ENCODE measurements around the gene ATRNL1. TPM values are rescaled to one million over a fixed set of nuclear protein-coding genes. Genes with fewer than 3 reads are reported as not detected.

The ATRNL1 gene
- polyA plus RNA-seq, 1 donor from 2014 or later, result 47.8 TPM

GRCh38 chr10:115566867-115567266 is 473.7 kb downstream of the ATRNL1 start:
- no peak overlapping the region for H2AFZ ChIP-seq (ENCODE audit: low read depth, low read length)
- H3K27me3 ChIP-seq (ENCODE audit: insufficient read depth, low read depth, low read length), result no peaks in the 10 kb centered on the region
- H3K9me2 ChIP-seq (ENCODE audit: insufficient read depth, low read length), result no peaks in the 10 kb centered on the region
- no peaks in the 10 kb centered on the region for H4K20me1 ChIP-seq (ENCODE audit: insufficient read depth)
- H3K9me3 ChIP-seq (ENCODE audit: low read length), result no peaks in the 10 kb centered on the region
- H3K79me2 ChIP-seq (replicated peaks; ENCODE audit: insufficient read depth, low read length), result no peaks in the 10 kb centered on the region
- no peaks in the 10 kb centered on the region for H3K36me3 ChIP-seq (ENCODE audit: insufficient read depth, low read length)
- no peaks in the 10 kb centered on the region for H3F3A ChIP-seq (ENCODE audit: insufficient read depth, low read length, poor library complexity, severe bottlenecking)
- no peak overlapping the region for H3K27ac ChIP-seq (ENCODE audit: low read length)
- no peak overlapping the region for H3K9ac ChIP-seq (ENCODE audit: low read length)
- TF ChIP-seq CTCF (IDR thresholded peaks at IDR 0.05; ENCODE audit: poor library complexity, severe bottlenecking) (no peak), TAF1 (IDR thresholded peaks at IDR 0.05; ENCODE audit: low read depth) (no peak), SMC3 (conservative IDR thresholded peaks at IDR 0.05; ENCODE audit: poor library complexity) (no peak), EP300 (conservative IDR thresholded peaks at IDR 0.05; ENCODE audit: poor library complexity, severe bottlenecking) (no peak), RAD21 (conservative IDR thresholded peaks at IDR 0.05) (no peak), POLR2AphosphoS5 (IDR thresholded peaks at IDR 0.05) (no peak), EZH2 (IDR thresholded peaks at IDR 0.05; ENCODE audit: borderline replicate concordance, insufficient read depth, low read length, poor library complexity, severe bottlenecking) (no peak)
- H3K4me3 ChIP-seq (ENCODE audit: low read length), result no peak overlapping the region
- no peak overlapping the region for H3K4me2 ChIP-seq (ENCODE audit: low read length)

GRCh38 chr10:115572740-115573455 is 479.7 kb downstream of the ATRNL1 start:
- H3K4me3 ChIP-seq (ENCODE audit: low read length), result no peak overlapping the region
- no peaks in the 10 kb centered on the region for H3K9me2 ChIP-seq (ENCODE audit: insufficient read depth, low read length)
- no peaks in the 10 kb centered on the region for H3F3A ChIP-seq (ENCODE audit: insufficient read depth, low read length, poor library complexity, severe bottlenecking)
- no peaks in the 10 kb centered on the region for H3K79me2 ChIP-seq (replicated peaks; ENCODE audit: insufficient read depth, low read length)
- H3K9ac ChIP-seq (ENCODE audit: low read length), result no peak overlapping the region
- H3K27me3 ChIP-seq (ENCODE audit: insufficient read depth, low read depth, low read length), result no peaks in the 10 kb centered on the region
- no peak overlapping the region for H3K27ac ChIP-seq (ENCODE audit: low read length)
- H3K4me2 ChIP-seq (ENCODE audit: low read length), result no peak overlapping the region
- no peaks in the 10 kb centered on the region for H4K20me1 ChIP-seq (ENCODE audit: insufficient read depth)
- no peaks in the 10 kb centered on the region for H3K9me3 ChIP-seq (ENCODE audit: low read length)
- H3K36me3 ChIP-seq (ENCODE audit: insufficient read depth, low read length), result no peaks in the 10 kb centered on the region
- no peak overlapping the region for H2AFZ ChIP-seq (ENCODE audit: low read depth, low read length)
- no peak for TF ChIP-seq POLR2AphosphoS5 (IDR thresholded peaks at IDR 0.05)
- TF ChIP-seq REST (IDR thresholded peaks at IDR 0.05; ENCODE audit: borderline replicate concordance), result no peak
- TF ChIP-seq EZH2 (IDR thresholded peaks at IDR 0.05; ENCODE audit: borderline replicate concordance, insufficient read depth, low read length, poor library complexity, severe bottlenecking), result no peak
- no peak for TF ChIP-seq CTCF (IDR thresholded peaks at IDR 0.05; ENCODE audit: poor library complexity, severe bottlenecking)
- TF ChIP-seq SMC3 (conservative IDR thresholded peaks at IDR 0.05; ENCODE audit: poor library complexity), result no peak
- no peak for TF ChIP-seq TAF1 (IDR thresholded peaks at IDR 0.05; ENCODE audit: low read depth)
- TF ChIP-seq MXI1 (conservative IDR thresholded peaks at IDR 0.05; ENCODE audit: poor library complexity, severe bottlenecking), result no peak
- no peak for TF ChIP-seq RAD21 (conservative IDR thresholded peaks at IDR 0.05)
- no peak for TF ChIP-seq EP300 (conservative IDR thresholded peaks at IDR 0.05; ENCODE audit: poor library complexity, severe bottlenecking)
